ENCODE results near the gene ANKFY1.
"Not testable (repeated sequence)": the region's sequence is repeated elsewhere in the genome, so short reads cannot be mapped to it uniquely, and the experiment has no call there.

DNA sequence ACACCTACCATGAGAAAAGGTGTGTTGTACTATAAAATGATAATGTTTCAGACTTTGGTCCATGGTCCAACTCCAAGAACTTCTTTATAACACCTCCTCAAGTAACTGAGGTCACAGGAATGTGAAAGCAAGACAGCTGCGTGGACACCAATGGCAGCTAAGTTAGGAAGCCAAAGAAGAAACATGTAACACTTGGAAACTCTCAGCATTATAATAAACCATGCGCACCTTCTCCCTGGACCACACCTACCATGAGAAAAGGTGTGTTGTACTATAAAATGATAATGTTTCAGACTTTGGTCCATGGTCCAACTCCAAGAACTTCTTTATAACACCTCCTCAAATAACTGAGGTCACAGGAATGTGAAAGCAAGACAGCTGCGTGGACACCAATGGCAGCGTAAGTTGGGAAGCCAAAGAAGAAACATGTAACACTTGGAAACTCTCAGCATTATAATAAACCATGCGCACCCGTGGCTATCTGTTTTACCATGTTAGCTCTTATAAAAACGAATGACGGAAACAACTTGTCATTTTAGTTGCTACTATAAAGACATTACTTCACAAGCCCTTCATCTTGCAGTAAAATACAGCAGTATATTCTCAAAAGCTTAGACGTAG is 124.8 kb downstream of the ANKFY1 start:
- TF ChIP-seq, protein P1, sequence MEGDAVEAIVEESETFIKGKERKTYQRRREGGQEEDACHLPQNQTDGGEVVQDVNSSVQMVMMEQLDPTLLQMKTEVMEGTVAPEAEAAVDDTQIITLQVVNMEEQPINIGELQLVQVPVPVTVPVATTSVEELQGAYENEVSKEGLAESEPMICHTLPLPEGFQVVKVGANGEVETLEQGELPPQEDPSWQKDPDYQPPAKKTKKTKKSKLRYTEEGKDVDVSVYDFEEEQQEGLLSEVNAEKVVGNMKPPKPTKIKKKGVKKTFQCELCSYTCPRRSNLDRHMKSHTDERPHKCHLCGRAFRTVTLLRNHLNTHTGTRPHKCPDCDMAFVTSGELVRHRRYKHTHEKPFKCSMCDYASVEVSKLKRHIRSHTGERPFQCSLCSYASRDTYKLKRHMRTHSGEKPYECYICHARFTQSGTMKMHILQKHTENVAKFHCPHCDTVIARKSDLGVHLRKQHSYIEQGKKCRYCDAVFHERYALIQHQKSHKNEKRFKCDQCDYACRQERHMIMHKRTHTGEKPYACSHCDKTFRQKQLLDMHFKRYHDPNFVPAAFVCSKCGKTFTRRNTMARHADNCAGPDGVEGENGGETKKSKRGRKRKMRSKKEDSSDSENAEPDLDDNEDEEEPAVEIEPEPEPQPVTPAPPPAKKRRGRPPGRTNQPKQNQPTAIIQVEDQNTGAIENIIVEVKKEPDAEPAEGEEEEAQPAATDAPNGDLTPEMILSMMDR (IDR thresholded peaks at IDR 0.05) = not testable (repeated sequence)
- TF ChIP-seq POLR2A (IDR thresholded peaks at IDR 0.05) = not testable (repeated sequence)
